ENCODE measurements around the gene CIPC. TPM values are rescaled to one million over a fixed set of nuclear protein-coding genes. Genes with fewer than 3 reads are reported as not detected.

CIPC gene
- total RNA-seq, 2 experiments from 2014 or later = 8.6 to 10.0 TPM

GRCh38 chr14:77102154-77102553, 4.1 kb downstream of the CIPC start:
- no peak for DNase-seq
- Mint-ChIP-seq H3K9me3 (ENCODE audit: low read depth) (no peaks in the 10 kb centered on the region), H3K27me3 (no peaks in the 10 kb centered on the region), H3K4me1 (peaks cover 24% of the 10 kb centered on the region), H3K4me3 (no peak overlapping the region), H3K36me3 (ENCODE audit: low read depth) (peaks cover 16% of the 10 kb centered on the region), H3K27ac (no peak overlapping the region)
- POLR2A ChIA-PET = no interaction called here
- CTCF ChIA-PET = interaction anchor here (0.8 to 1.7 kb wide), 4 partner anchors 11 to 33 kb away, joined by 3 to 6 read pairs (median 3); no protein-coding TSS in a partner anchor
- no peak for ATAC-seq
- intact Hi-C loops (cut with DNase I, micrococcal nuclease) = no loop called here

GRCh38 chr14:77103475-77103874, 5.4 kb downstream of the CIPC start:
- no peaks in the 10 kb centered on the region for H3K27me3 Mint-ChIP-seq
- DNase-seq (no peak), ATAC-seq (no peak)
- peaks cover 17% of the 10 kb centered on the region for H3K36me3 Mint-ChIP-seq (ENCODE audit: low read depth)
- intact Hi-C loops (cut with DNase I, micrococcal nuclease) = no loop called here
- ChIA-PET CTCF (interaction anchor here (0.8 to 1.7 kb wide), 2 partner anchors 17 to 20 kb away, joined by 5 to 6 read pairs; no protein-coding TSS in a partner anchor), POLR2A (no interaction called here)
- peaks cover 24% of the 10 kb centered on the region for H3K4me1 Mint-ChIP-seq
- no peak overlapping the region for H3K27ac Mint-ChIP-seq
- no peak overlapping the region for H3K4me3 Mint-ChIP-seq
- no peaks in the 10 kb centered on the region for H3K9me3 Mint-ChIP-seq (ENCODE audit: low read depth)

GRCh38 chr14:77103951-77104350, 5.9 kb downstream of the CIPC start:
- Mint-ChIP-seq H3K27ac (no peak overlapping the region), H3K36me3 (ENCODE audit: low read depth) (peaks cover 19% of the 10 kb centered on the region), H3K4me1 (peaks cover 21% of the 10 kb centered on the region), H3K27me3 (no peaks in the 10 kb centered on the region), H3K9me3 (ENCODE audit: low read depth) (no peaks in the 10 kb centered on the region), H3K4me3 (no peak overlapping the region)
- no peak for DNase-seq
- no peak for ATAC-seq
- intact Hi-C loops (cut with DNase I, micrococcal nuclease) = no loop called here
- CTCF ChIA-PET = interaction anchor here (0.6 to 1.7 kb wide), 3 partner anchors 19 to 267 kb away, joined by 3 to 5 read pairs (median 4); no protein-coding TSS in a partner anchor
- POLR2A ChIA-PET = no interaction called here

GRCh38 chr14:77104393-77104792, 6.3 kb downstream of the CIPC start:
- no peaks in the 10 kb centered on the region for H3K9me3 Mint-ChIP-seq (ENCODE audit: low read depth)
- H3K36me3 Mint-ChIP-seq (ENCODE audit: low read depth) = peaks cover 20% of the 10 kb centered on the region
- CTCF ChIA-PET = interaction anchor here (0.6 to 2.2 kb wide), 6 partner anchors 9 to 267 kb away, joined by 3 to 8 read pairs (median 4); no protein-coding TSS in a partner anchor
- intact Hi-C loops (cut with DNase I, micrococcal nuclease) = no loop called here
- no peak overlapping the region for H3K4me3 Mint-ChIP-seq
- DNase-seq (no peak), ATAC-seq (no peak)
- peaks cover 16% of the 10 kb centered on the region for H3K4me1 Mint-ChIP-seq
- no peak overlapping the region for H3K27ac Mint-ChIP-seq
- H3K27me3 Mint-ChIP-seq = no peaks in the 10 kb centered on the region
- POLR2A ChIA-PET = no interaction called here

GRCh38 chr14:77105145-77105939, 7.3 kb downstream of the CIPC start:
- ATAC-seq = no peak
- ChIA-PET CTCF (interaction anchor here (1.2 to 2.2 kb wide), 5 partner anchors 10 to 230 kb away, joined by 4 to 8 read pairs (median 4); no protein-coding TSS in a partner anchor), POLR2A (no interaction called here)
- Mint-ChIP-seq H3K4me1 (peaks cover 11% of the 10 kb centered on the region), H3K9me3 (ENCODE audit: low read depth) (no peaks in the 10 kb centered on the region), H3K27me3 (no peaks in the 10 kb centered on the region), H3K27ac (no peak overlapping the region), H3K36me3 (ENCODE audit: low read depth) (peaks cover 23% of the 10 kb centered on the region), H3K4me3 (no peak overlapping the region)
- intact Hi-C loops (cut with DNase I, micrococcal nuclease) = no loop called here
- no peak for DNase-seq

- intact Hi-C loops (cut with DNase I, micrococcal nuclease) = no loop called here
- DNase-seq (no peak), ATAC-seq (no peak)
- Mint-ChIP-seq H3K36me3 (ENCODE audit: low read depth) (peaks cover 28% of the 10 kb centered on the region), H3K27ac (no peak overlapping the region), H3K4me1 (no peaks in the 10 kb centered on the region), H3K27me3 (no peaks in the 10 kb centered on the region), H3K4me3 (no peak overlapping the region), H3K9me3 (ENCODE audit: low read depth) (no peaks in the 10 kb centered on the region)
- CTCF ChIA-PET = interaction anchor here (1.3 to 2.2 kb wide), 2 partner anchors 11 to 14 kb away, joined by 4 to 8 read pairs; no protein-coding TSS in a partner anchor
- POLR2A ChIA-PET = no interaction called here
Measured at GRCh38 chr14:77106666-77107065, 8.6 kb downstream of the CIPC start.

GRCh38 chr14:77107228-77107627, 9.2 kb downstream of the CIPC start:
- no peak overlapping the region for H3K27ac Mint-ChIP-seq
- H3K36me3 Mint-ChIP-seq (ENCODE audit: low read depth) = peaks cover 31% of the 10 kb centered on the region
- no peaks in the 10 kb centered on the region for H3K27me3 Mint-ChIP-seq
- CTCF ChIA-PET = interaction anchor here (0.8 kb wide), 1 partner anchor 18 kb away, joined by 4 read pairs; no protein-coding TSS in a partner anchor
- DNase-seq (no peak), ATAC-seq (no peak)
- POLR2A ChIA-PET = no interaction called here
- H3K9me3 Mint-ChIP-seq (ENCODE audit: low read depth) = no peaks in the 10 kb centered on the region
- intact Hi-C loops (cut with DNase I, micrococcal nuclease) = no loop called here
- H3K4me1 Mint-ChIP-seq = no peaks in the 10 kb centered on the region
- no peak overlapping the region for H3K4me3 Mint-ChIP-seq

GRCh38 chr14:77108753-77109152, 10.7 kb downstream of the CIPC start:
- intact Hi-C loops (cut with DNase I, micrococcal nuclease) = no loop called here
- H3K27ac Mint-ChIP-seq = no peak overlapping the region
- H3K4me1 Mint-ChIP-seq = no peaks in the 10 kb centered on the region
- ChIA-PET POLR2A (interaction anchor here (0.9 kb wide), 1 partner anchor 16 kb away, joined by 4 read pairs; no protein-coding TSS in a partner anchor), CTCF (interaction anchor here (1.1 to 1.8 kb wide), 4 partner anchors 9 to 335 kb away, joined by 3 to 10 read pairs (median 4); no protein-coding TSS in a partner anchor)
- no peak overlapping the region for H3K4me3 Mint-ChIP-seq
- H3K27me3 Mint-ChIP-seq = no peaks in the 10 kb centered on the region
- DNase-seq (no peak), ATAC-seq (no peak)
- H3K9me3 Mint-ChIP-seq (ENCODE audit: low read depth) = no peaks in the 10 kb centered on the region
- peaks cover 38% of the 10 kb centered on the region for H3K36me3 Mint-ChIP-seq (ENCODE audit: low read depth)

- POLR2A ChIA-PET = no interaction called here
- Mint-ChIP-seq H3K4me1 (no peaks in the 10 kb centered on the region), H3K27me3 (no peaks in the 10 kb centered on the region), H3K27ac (no peak overlapping the region), H3K4me3 (no peak overlapping the region), H3K9me3 (ENCODE audit: low read depth) (no peaks in the 10 kb centered on the region), H3K36me3 (ENCODE audit: low read depth) (peaks cover 38% of the 10 kb centered on the region)
- ATAC-seq (no peak), DNase-seq (no peak)
- intact Hi-C loops (cut with DNase I, micrococcal nuclease) = no loop called here
- CTCF ChIA-PET = interaction anchor here (1.1 to 2.0 kb wide), 5 partner anchors 10 to 334 kb away, joined by 3 to 10 read pairs (median 4); no protein-coding TSS in a partner anchor
Measured at GRCh38 chr14:77109656-77110055, 11.6 kb downstream of the CIPC start.

- Mint-ChIP-seq H3K27ac (no peak overlapping the region), H3K27me3 (no peaks in the 10 kb centered on the region), H3K36me3 (ENCODE audit: low read depth) (peaks cover 42% of the 10 kb centered on the region), H3K4me1 (no peaks in the 10 kb centered on the region), H3K4me3 (no peak overlapping the region), H3K9me3 (ENCODE audit: low read depth) (no peaks in the 10 kb centered on the region)
- DNase-seq (no peak), ATAC-seq (no peak)
- intact Hi-C loops (cut with DNase I, micrococcal nuclease) = no loop called here
- ChIA-PET POLR2A (no interaction called here), CTCF (interaction anchor here (1.3 to 2.0 kb wide), 7 partner anchors 10 to 40 kb away, joined by 4 to 10 read pairs (median 4); no protein-coding TSS in a partner anchor)
Measured at GRCh38 chr14:77110286-77110685, 12.2 kb downstream of the CIPC start.

- Mint-ChIP-seq H3K4me1 (no peaks in the 10 kb centered on the region), H3K4me3 (no peak overlapping the region), H3K27ac (no peak overlapping the region), H3K36me3 (ENCODE audit: low read depth) (peaks cover 43% of the 10 kb centered on the region), H3K9me3 (ENCODE audit: low read depth) (no peaks in the 10 kb centered on the region), H3K27me3 (no peaks in the 10 kb centered on the region)
- DNase-seq = no peak
- intact Hi-C loops (cut with DNase I, micrococcal nuclease) = no loop called here
- no peak for ATAC-seq
- POLR2A ChIA-PET = no interaction called here
- CTCF ChIA-PET = interaction anchor here (0.6 to 2.0 kb wide), 6 partner anchors 10 to 38 kb away, joined by 3 to 7 read pairs (median 4); no protein-coding TSS in a partner anchor
Measured at GRCh38 chr14:77111021-77111420, 13.0 kb downstream of the CIPC start.

All from activated CD4-positive, alpha-beta T cell treated with anti-CD3 and anti-CD28 coated beads for 36 hours (primary cell).